ENCODE data around the gene TEX261. TPM values are rescaled to one million over a fixed set of nuclear protein-coding genes. Genes with fewer than 3 reads are reported as not detected.
A peak's percentile ranks its signal among the peaks of the same experiment; 100 is the strongest.

Gene TEX261
- total RNA-seq, 1 donor from 2014 or later: 50.0 TPM

DNA sequence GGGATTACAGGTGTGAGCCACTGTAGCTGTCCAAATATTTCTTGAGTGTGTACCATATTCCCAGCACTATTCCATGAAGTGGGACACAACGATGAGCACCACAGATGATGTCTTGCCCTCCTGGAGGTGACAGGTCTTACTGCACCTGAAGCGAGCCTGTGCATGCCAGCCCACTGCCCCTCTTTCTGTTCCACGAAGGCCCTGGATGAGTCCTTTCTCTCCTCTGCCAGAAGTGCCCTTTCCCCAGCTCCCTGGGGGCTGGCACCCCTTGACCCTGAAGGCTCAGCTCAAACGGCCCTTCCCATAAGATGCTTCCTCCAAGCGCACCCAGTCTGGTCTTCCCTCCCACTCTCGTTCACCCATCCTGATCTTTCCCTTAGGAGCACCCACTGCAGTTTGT lies 53.5 kb downstream of the TEX261 start:
- H3K27me3 Mint-ChIP-seq: peaks cover 34% of the 10 kb centered on the region
- no peaks in the 10 kb centered on the region for H3K36me3 Mint-ChIP-seq
- no peak overlapping the region for H3K27ac Mint-ChIP-seq
- H3K9me3 Mint-ChIP-seq: no peaks in the 10 kb centered on the region
- DNase-seq (ENCODE audit: extremely low spot score, unreplicated experiment): no peak
- no peak overlapping the region for H3K4me3 Mint-ChIP-seq
- H3K4me1 Mint-ChIP-seq (ENCODE audit: unreplicated experiment): peaks cover 23% of the 10 kb centered on the region
- TF ChIP-seq, protein P1, sequence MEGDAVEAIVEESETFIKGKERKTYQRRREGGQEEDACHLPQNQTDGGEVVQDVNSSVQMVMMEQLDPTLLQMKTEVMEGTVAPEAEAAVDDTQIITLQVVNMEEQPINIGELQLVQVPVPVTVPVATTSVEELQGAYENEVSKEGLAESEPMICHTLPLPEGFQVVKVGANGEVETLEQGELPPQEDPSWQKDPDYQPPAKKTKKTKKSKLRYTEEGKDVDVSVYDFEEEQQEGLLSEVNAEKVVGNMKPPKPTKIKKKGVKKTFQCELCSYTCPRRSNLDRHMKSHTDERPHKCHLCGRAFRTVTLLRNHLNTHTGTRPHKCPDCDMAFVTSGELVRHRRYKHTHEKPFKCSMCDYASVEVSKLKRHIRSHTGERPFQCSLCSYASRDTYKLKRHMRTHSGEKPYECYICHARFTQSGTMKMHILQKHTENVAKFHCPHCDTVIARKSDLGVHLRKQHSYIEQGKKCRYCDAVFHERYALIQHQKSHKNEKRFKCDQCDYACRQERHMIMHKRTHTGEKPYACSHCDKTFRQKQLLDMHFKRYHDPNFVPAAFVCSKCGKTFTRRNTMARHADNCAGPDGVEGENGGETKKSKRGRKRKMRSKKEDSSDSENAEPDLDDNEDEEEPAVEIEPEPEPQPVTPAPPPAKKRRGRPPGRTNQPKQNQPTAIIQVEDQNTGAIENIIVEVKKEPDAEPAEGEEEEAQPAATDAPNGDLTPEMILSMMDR (conservative IDR thresholded peaks at IDR 0.05): no peak

DNA sequence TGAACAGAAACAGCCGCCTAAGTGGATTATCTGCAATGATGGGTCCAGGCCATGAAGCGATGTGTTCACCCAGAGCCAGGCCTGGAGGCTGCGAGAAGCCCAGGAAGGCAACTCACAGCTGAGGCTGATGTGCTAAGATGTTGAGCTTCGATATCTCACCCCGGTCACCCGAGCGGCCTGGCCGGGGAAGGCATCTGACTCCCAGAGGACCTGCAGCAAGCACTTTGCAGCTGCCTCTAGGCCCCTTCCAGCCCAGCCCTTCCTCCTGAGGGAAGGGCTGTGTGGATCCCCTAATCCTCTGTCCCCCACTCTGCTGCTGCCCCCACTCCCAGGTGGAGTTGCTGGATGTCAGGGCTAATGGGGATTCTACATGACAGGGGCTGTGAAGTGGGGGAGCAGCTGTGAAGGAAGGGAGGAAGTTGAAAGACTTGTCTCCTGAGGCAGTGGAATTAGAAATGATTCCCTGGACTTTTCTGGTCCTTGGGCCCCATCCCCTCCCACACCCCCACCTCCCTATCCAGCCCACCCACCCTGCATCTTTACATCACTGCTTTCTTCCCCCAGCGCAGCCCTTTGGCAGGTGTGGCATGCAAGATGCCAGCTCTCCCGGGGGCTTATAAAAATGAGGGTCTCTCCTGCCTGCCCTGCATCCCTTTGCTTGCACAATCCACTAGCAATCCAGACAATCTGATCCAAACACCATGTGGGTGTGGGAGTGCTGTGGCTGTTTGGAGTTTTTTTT lies 54.7 kb downstream of the TEX261 start:
- Mint-ChIP-seq H3K4me1 (ENCODE audit: unreplicated experiment) (peaks cover 23% of the 10 kb centered on the region), H3K27me3 (peaks cover 30% of the 10 kb centered on the region), H3K36me3 (no peaks in the 10 kb centered on the region), H3K9me3 (no peaks in the 10 kb centered on the region), H3K4me3 (no peak overlapping the region), H3K27ac (no peak overlapping the region)
- no peak for DNase-seq (ENCODE audit: extremely low spot score, unreplicated experiment)
- TF ChIP-seq, protein P1 (conservative IDR thresholded peaks at IDR 0.05): no peak

DNA sequence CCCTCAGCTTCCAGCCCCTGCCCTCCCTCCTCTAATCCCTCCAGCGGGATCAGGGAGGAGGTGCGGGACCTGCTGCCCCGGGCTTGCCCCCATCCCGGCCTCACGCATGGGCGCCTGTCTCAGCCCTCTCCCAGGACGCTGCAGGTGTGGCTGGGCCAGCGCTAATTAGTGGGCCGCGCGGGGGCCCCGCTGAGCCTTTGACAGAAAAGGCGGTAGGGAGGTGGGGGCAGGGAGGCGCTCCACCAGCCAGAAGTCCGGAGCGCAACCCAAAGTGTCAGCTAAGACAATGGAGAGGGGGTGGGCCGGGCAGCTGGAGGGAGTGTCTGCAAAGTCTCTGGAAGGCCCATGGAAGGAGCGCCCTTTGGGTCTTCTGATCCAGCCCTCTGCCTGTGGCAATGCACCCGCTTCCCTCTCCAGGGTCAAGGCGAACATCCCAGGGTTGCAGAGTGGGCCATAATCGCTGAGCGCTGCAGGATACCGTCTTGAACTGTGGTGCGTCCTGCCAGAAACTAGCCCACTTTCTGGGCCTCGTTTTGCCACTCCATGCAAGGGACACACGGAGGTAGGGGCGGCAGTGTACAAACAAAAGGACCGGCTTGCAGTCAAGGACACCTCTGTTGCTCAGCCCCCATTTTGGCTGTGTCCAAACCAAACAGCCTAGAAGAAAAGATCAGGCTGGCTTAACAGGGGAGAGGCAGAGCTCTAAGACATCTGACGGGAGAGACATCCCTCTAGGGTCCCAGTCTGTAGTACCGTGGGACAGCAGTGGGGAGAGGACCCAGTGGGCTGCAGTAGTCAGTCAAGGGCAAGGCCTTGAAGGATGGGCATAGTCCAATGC lies 55.5 kb downstream of the TEX261 start:
- no peaks in the 10 kb centered on the region for H3K9me3 Mint-ChIP-seq
- peaks cover 27% of the 10 kb centered on the region for H3K4me1 Mint-ChIP-seq (ENCODE audit: unreplicated experiment)
- no peak overlapping the region for H3K4me3 Mint-ChIP-seq
- H3K36me3 Mint-ChIP-seq: no peaks in the 10 kb centered on the region
- TF ChIP-seq, protein P1 (conservative IDR thresholded peaks at IDR 0.05): no peak
- H3K27ac Mint-ChIP-seq: no peak overlapping the region
- peak; percentile 61 for DNase-seq (ENCODE audit: extremely low spot score, unreplicated experiment)
- peaks cover 33% of the 10 kb centered on the region for H3K27me3 Mint-ChIP-seq

DNA sequence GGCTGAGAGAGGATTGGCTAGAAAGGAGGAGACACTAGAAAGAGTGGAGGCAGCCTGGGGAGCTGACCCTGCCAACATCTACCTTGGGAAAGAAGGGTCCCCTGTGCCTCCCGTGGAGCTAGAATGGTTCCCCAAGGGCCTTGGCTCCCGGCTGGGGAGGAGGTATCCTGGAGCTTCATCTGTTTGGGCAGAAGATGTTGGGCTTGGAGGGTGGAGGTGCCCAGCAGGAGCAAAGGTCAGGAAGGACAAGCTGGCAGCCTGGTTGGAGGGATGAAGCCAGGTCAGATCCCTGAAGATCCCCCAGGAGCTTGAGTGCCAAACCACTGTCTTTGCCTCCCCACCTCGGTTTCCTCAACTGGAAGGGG lies 56.1 kb downstream of the TEX261 start:
- no peaks in the 10 kb centered on the region for H3K9me3 Mint-ChIP-seq
- H3K4me3 Mint-ChIP-seq: no peak overlapping the region
- TF ChIP-seq, protein P1 (conservative IDR thresholded peaks at IDR 0.05): no peak
- peaks cover 22% of the 10 kb centered on the region for H3K4me1 Mint-ChIP-seq (ENCODE audit: unreplicated experiment)
- peak; percentile 55 for DNase-seq (ENCODE audit: extremely low spot score, unreplicated experiment)
- no peaks in the 10 kb centered on the region for H3K36me3 Mint-ChIP-seq
- no peak overlapping the region for H3K27ac Mint-ChIP-seq
- peaks cover 28% of the 10 kb centered on the region for H3K27me3 Mint-ChIP-seq

DNA sequence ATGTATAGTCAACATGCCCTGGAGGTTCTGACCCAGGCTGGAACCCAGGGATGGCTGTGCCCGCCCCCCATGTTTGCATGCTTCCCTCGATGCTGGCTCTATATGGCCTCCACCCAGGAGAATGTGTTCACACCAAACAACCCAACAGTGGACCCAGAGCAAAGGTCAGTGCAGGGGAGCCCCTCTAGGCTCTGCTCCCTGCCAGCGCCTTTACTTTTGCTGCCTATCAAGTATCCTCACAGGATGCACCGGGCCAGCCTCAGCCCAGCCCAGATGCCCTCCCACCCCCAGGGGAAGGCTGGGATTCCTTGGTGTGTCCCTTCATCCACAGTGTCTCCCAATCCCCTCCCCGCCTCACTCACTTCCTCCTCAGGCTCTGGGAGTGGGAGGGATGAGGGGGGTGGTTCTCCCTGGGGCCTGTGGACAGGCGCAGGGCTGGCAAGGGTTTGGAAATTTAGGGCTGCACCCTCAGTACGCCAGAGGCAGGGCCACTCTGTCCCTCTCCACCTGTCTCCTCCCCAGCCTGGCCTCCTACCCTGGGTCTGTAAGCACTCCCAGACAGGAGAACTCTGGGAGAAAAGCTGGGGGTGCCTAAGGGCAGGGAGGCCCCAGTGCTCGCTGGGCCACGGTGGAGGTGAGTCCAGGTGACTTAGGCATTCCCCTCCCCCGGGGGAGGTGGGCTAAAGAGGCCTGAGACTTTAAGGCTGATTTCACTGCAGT lies 56.6 kb downstream of the TEX261 start:
- TF ChIP-seq, protein P1 (conservative IDR thresholded peaks at IDR 0.05): no peak
- Mint-ChIP-seq H3K27me3 (peaks cover 28% of the 10 kb centered on the region), H3K27ac (peak overlapping the region; percentile 56), H3K4me1 (ENCODE audit: unreplicated experiment) (peaks cover 20% of the 10 kb centered on the region), H3K4me3 (no peak overlapping the region), H3K36me3 (no peaks in the 10 kb centered on the region), H3K9me3 (no peaks in the 10 kb centered on the region)
- peak; percentile 66 for DNase-seq (ENCODE audit: extremely low spot score, unreplicated experiment)

All from type B pancreatic cell (in vitro differentiated cells).